GM21529 (cell line): Measurements from ENCODE around the gene COBL.

Experiments used
- ATAC-seq: cut with Tn5 transposase; IDR thresholded peaks from one replicate; pipeline ENCODE4 v1.9.1; 2021; ENCODE audit not compliant: unreplicated experiment

Gene COBL

GRCh38 chr7:50977421-50977820, 339.2 kb downstream of the COBL start:
- ATAC-seq: no peak

- ATAC-seq: no peak
Measured at GRCh38 chr7:50976064-50976463, 340.5 kb downstream of the COBL start.

DNA sequence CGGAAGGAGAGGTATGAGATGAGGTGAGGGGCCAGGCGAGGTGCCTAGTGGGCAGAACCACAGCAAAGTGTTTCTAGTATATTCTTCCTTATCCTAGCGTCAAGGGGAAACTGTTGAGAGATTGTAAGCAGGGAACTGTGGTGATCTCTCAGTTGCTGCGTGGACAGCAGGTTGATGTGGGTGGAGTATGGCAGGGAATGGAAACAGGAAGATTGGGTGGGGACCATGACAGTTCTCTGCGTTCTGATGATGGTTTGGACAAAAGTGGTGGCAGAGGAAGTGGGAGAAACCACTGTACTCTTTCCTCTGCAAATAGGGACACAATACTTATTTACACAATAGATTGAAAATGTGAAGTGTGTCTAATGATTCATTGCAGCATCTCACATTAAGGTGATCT, 342.4 kb downstream of the COBL start:
- no peak for ATAC-seq

- ATAC-seq: no peak
Measured at GRCh38 chr7:50973814-50974213, 342.8 kb downstream of the COBL start.

DNA sequence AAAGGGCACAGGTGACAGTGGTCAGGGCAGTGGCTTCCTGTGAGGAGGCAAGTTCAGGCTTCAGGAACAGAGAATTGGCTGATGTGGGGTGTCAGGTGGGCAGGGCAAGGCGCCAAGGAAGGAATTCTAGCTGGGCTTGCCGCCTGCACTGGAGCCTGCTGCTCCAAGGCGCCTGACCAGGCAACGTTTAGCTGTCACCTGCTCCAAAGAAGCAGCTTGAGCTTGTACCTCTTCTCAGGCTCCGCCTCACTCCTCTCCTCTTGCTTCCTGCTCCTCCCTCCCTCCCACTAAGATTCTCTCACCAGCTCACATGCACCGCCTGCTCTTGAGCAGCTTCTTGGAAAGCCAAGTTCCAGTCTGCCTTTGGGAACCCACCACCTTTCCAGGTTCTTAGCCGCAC, 346.5 kb downstream of the COBL start:
- no peak for ATAC-seq
